ENCODE data around the gene MUC3A.
"Not testable (repeated sequence)": the region's sequence is repeated elsewhere in the genome, so short reads cannot be mapped to it uniquely, and the experiment has no call there.

Gene MUC3A

GRCh38 chr7:100971111-100972001 is 22.0 kb downstream of the MUC3A start:
- no peak for DNase-seq

GRCh38 chr7:100972002-100972347 is 22.6 kb downstream of the MUC3A start:
- DNase-seq: no peak

- DNase-seq: no peak
Measured at GRCh38 chr7:100974021-100974420, 24.7 kb downstream of the MUC3A start.

GRCh38 chr7:100975371-100975821 is 26.1 kb downstream of the MUC3A start:
- DNase-seq: no peak

- no peak for DNase-seq
Measured at GRCh38 chr7:100978300-100978699, 29.0 kb downstream of the MUC3A start.

- DNase-seq: no peak
Measured at GRCh38 chr7:100983451-100984187, 34.3 kb downstream of the MUC3A start.

- DNase-seq: not testable (repeated sequence)
Measured at GRCh38 chr7:100984241-100984918, 35.0 kb downstream of the MUC3A start.

- DNase-seq: not testable (repeated sequence)
Measured at GRCh38 chr7:100985033-100985797, 35.9 kb downstream of the MUC3A start.

- DNase-seq: no peak
Measured at GRCh38 chr7:100991631-100992030, 42.3 kb downstream of the MUC3A start.

GRCh38 chr7:100992280-100992679 is 42.9 kb downstream of the MUC3A start:
- not testable (repeated sequence) for DNase-seq

GRCh38 chr7:100994671-100995070 is 45.3 kb downstream of the MUC3A start:
- not testable (repeated sequence) for DNase-seq

- DNase-seq: not testable (repeated sequence)
Measured at GRCh38 chr7:100998530-100998929, 49.2 kb downstream of the MUC3A start.

GRCh38 chr7:100999334-100999733 is 50.0 kb downstream of the MUC3A start:
- not testable (repeated sequence) for DNase-seq

GRCh38 chr7:101000025-101000424 is 50.7 kb downstream of the MUC3A start:
- not testable (repeated sequence) for DNase-seq

GRCh38 chr7:101002333-101002732 is 53.0 kb downstream of the MUC3A start:
- DNase-seq: not testable (repeated sequence)

- not testable (repeated sequence) for DNase-seq
Measured at GRCh38 chr7:101007361-101007760, 58.0 kb downstream of the MUC3A start.

- DNase-seq: no peak
Measured at GRCh38 chr7:101009629-101010028, 60.3 kb downstream of the MUC3A start.

GRCh38 chr7:101012931-101013330 is 63.6 kb downstream of the MUC3A start:
- no peak for DNase-seq

- DNase-seq: no peak
Measured at GRCh38 chr7:101015626-101016025, 66.3 kb downstream of the MUC3A start.

- DNase-seq: peak; percentile 60
Measured at GRCh38 chr7:101017064-101017777, 67.9 kb downstream of the MUC3A start.

Measured in activated T-cell treated with anti-CD3 and anti-CD28 coated beads, Interleukin-2, amount 50 U/mL, for 1 hour (primary cell).